ENCODE measurements around the gene GRIN3B.

DNA sequence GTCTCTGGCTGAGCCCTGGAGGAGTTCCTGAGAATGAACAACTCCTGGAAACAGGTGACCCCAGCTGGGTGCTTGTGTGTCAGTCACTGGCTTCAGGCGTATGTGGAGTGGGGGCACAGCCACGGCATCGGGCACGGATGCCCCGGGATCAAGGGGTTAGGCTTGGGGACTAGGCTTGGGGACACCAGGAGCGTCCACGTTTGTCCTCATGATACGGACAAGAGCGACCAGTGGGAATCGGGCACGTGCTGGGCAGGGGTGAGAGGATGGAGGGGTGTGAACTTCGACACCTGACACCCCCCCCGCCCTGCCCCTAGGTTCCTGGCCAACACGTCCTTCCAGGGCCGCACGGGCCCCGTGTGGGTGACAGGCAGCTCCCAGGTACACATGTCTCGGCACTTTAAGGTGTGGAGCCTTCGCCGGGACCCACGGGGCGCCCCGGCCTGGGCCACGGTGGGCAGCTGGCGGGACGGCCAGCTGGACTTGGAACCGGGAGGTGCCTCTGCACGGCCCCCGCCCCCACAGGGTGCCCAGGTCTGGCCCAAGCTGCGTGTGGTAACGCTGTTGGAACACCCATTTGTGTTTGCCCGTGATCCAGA lies 4.1 kb downstream of the GRIN3B start:
- no peak for TF ChIP-seq TAF1 (IDR thresholded peaks at IDR 0.05; ENCODE audit: low read depth)
- no peak for TF ChIP-seq EP300 (IDR thresholded peaks at IDR 0.05; ENCODE audit: borderline replicate concordance)
